ENCODE data around the gene CXorf58.

Gene CXorf58

GRCh38 chrX:23901060-23901459 is 6.7 kb upstream of the CXorf58 start:
- no peak for DNase-seq

GRCh38 chrX:23901805-23902204 is 6.0 kb upstream of the CXorf58 start:
- DNase-seq, result no peak

GRCh38 chrX:23902419-23902818 is 5.4 kb upstream of the CXorf58 start:
- DNase-seq, result no peak

GRCh38 chrX:23904096-23904495 is 3.7 kb upstream of the CXorf58 start:
- DNase-seq, result no peak

GRCh38 chrX:23907111-23907497 is 702 bp upstream of the CXorf58 start:
- DNase-seq, result no peak

GRCh38 chrX:23908219-23909004 is 606 bp downstream of the CXorf58 start:
- DNase-seq, result no peak

- DNase-seq, result no peak
Observed at GRCh38 chrX:23911126-23911835, 3.5 kb downstream of the CXorf58 start.

GRCh38 chrX:23919148-23919547 is 11.3 kb downstream of the CXorf58 start:
- no peak for DNase-seq

GRCh38 chrX:23919706-23920320 is 12.0 kb downstream of the CXorf58 start:
- no peak for DNase-seq

- DNase-seq, result no peak
Observed at GRCh38 chrX:23926015-23926414, 18.2 kb downstream of the CXorf58 start.

GRCh38 chrX:23930894-23931604 is 23.2 kb downstream of the CXorf58 start:
- DNase-seq, result no peak

- no peak for DNase-seq
Observed at GRCh38 chrX:23932046-23932445, 24.2 kb downstream of the CXorf58 start.

- no peak for DNase-seq
Observed at GRCh38 chrX:23935106-23935505, 27.3 kb downstream of the CXorf58 start.

- no peak for DNase-seq
Observed at GRCh38 chrX:23936180-23936579, 28.4 kb downstream of the CXorf58 start.

GRCh38 chrX:23937100-23937499 is 29.3 kb downstream of the CXorf58 start:
- DNase-seq, result no peak

- no peak for DNase-seq
Observed at GRCh38 chrX:23938690-23939089, 30.9 kb downstream of the CXorf58 start.

GRCh38 chrX:23939203-23939602 is 31.4 kb downstream of the CXorf58 start:
- DNase-seq, result no peak

GRCh38 chrX:23944234-23944633 is 36.4 kb downstream of the CXorf58 start:
- DNase-seq, result no peak

GRCh38 chrX:23945206-23945605 is 37.4 kb downstream of the CXorf58 start:
- DNase-seq, result no peak

GRCh38 chrX:23952391-23952790 is 44.6 kb downstream of the CXorf58 start:
- DNase-seq, result no peak

- peak; percentile 34 for DNase-seq
Observed at GRCh38 chrX:23952984-23953907, 45.4 kb downstream of the CXorf58 start.

GRCh38 chrX:23953908-23954269 is 46.1 kb downstream of the CXorf58 start:
- DNase-seq, result no peak

All from activated CD4-positive, CD25-positive, alpha-beta regulatory T cell treated with anti-CD3 and anti-CD28 coated beads, Interleukin-2, amount 50 U/mL, for 72 hours (primary cell).